MCF 10A (cell line): ENCODE measurements around the gene HECTD1. TPM values are rescaled to one million over a fixed set of nuclear protein-coding genes. Genes with fewer than 3 reads are reported as not detected.
"Not testable (repeated sequence)": the region's sequence is repeated elsewhere in the genome, so short reads cannot be mapped to it uniquely, and the experiment has no call there.

Experiments
- BruUV-seq: library from RNA; stranded (reverse); fragments of 400-500 nt; replicated peaks from 2 replicates; lab custom pipeline; 2021; lab: Mats Ljungman, UMichigan
- CTCF ChIA-PET: fragments of 300-600 bp; sonication (Branson Sonifier 250); formaldehyde crosslinking; extraction: SDS; loops from one replicate; lab custom pipeline; 2021; ENCODE audit warnings: antibody characterized with exemption, inconsistent platforms; lab: Yijun Ruan, JAX
- POLR2A ChIA-PET: fragments of 300-600, 350-650 bp; sonication (Branson Sonifier 250); formaldehyde crosslinking; extraction: SDS; loops from one replicate; lab custom pipeline; 2020; ENCODE audit warnings: antibody characterized with exemption, inconsistent platforms; lab: Yijun Ruan, JAX
- DNase-seq: peaks from one replicate; pipeline ENCODE4 v3.0.0-alpha.2; 2018; ENCODE audit not compliant: unreplicated experiment
- H3K27ac Mint-ChIP-seq: one replicate; pipeline ENCODE4 v1.8.0; 2022; ENCODE audit warnings: mild to moderate bottlenecking, low read depth, mixed read lengths; ENCODE audit not compliant: unreplicated experiment
- H3K27me3 Mint-ChIP-seq: one replicate; pipeline ENCODE4 v1.8.0; 2022; ENCODE audit warnings: mixed read lengths; ENCODE audit not compliant: insufficient read depth, unreplicated experiment
- H3K36me3 Mint-ChIP-seq: one replicate; pipeline ENCODE4 v1.8.0; 2022; ENCODE audit warnings: mild to moderate bottlenecking, moderate library complexity, mixed read lengths; ENCODE audit not compliant: insufficient read depth, unreplicated experiment
- H3K4me1 Mint-ChIP-seq: one replicate; pipeline ENCODE4 v1.8.0; 2022; ENCODE audit warnings: mixed read lengths; ENCODE audit not compliant: insufficient read depth, unreplicated experiment
- H3K4me3 Mint-ChIP-seq: one replicate; pipeline ENCODE4 v1.8.0; 2022; ENCODE audit warnings: mild to moderate bottlenecking, moderate library complexity, mixed read lengths; ENCODE audit not compliant: unreplicated experiment
- H3K9me3 Mint-ChIP-seq: one replicate; pipeline ENCODE4 v1.8.0; 2022; ENCODE audit warnings: mixed read lengths; ENCODE audit not compliant: unreplicated experiment
- CTCF ChIP-seq: fragments of 200-600 bp; IDR thresholded peaks from one replicate; pipeline ENCODE4 v1.8.0; 2022; ENCODE audit warnings: antibody characterized with exemption, mild to moderate bottlenecking; ENCODE audit not compliant: unreplicated experiment
- intact Hi-C: fragments of 100-400 bp; cut with micrococcal nuclease; formaldehyde crosslinking; loops from 2 replicates; pipeline ENCODE4 v1.14.1; 2022
- total RNA-seq: library from RNA; stranded (reverse); gene quantifications from 2 replicates; pipeline ENCODE4 v1.2.3, GENCODE V29; 2022

HECTD1 gene
- total RNA-seq, 1 experiment from 2014 or later, result 122 TPM

GRCh38 chr14:31194661-31195060 lies 12.9 kb downstream of the HECTD1 start:
- DNase-seq, result no peak
- no peak overlapping the region for H3K27ac Mint-ChIP-seq
- CTCF ChIA-PET, result no interaction called here
- TF ChIP-seq CTCF, result no peak
- BruUV-seq, result no TSS peak
- H3K9me3 Mint-ChIP-seq, result peaks cover under 1% of the 10 kb centered on the region
- intact Hi-C loops, result no loop called here
- H3K36me3 Mint-ChIP-seq, result peaks cover 49% of the 10 kb centered on the region
- no peaks in the 10 kb centered on the region for H3K27me3 Mint-ChIP-seq
- H3K4me1 Mint-ChIP-seq, result peaks cover 15% of the 10 kb centered on the region
- POLR2A ChIA-PET, result interaction anchor here (1.0 to 3.2 kb wide), 2 partner anchors 11 to 12 kb away, joined by 3 to 14 read pairs; no protein-coding TSS in a partner anchor
- no peak overlapping the region for H3K4me3 Mint-ChIP-seq

- no TSS peak for BruUV-seq
- Mint-ChIP-seq H3K27ac (no peak overlapping the region), H3K27me3 (no peaks in the 10 kb centered on the region), H3K4me3 (no peak overlapping the region), H3K9me3 (no peaks in the 10 kb centered on the region), H3K36me3 (peaks cover 44% of the 10 kb centered on the region), H3K4me1 (peaks cover 17% of the 10 kb centered on the region)
- DNase-seq, result no peak
- intact Hi-C loops, result no loop called here
- no peak for TF ChIP-seq CTCF
- CTCF ChIA-PET, result interaction anchor here (0.5 to 2.2 kb wide), 2 partner anchors 13 to 157 kb away, joined by 5 to 7 read pairs; partner anchors contain the start of gene HECTD1
- POLR2A ChIA-PET, result interaction anchor here (1.0 to 3.2 kb wide), 3 partner anchors 10 to 12 kb away, joined by 3 to 14 read pairs (median 6); no protein-coding TSS in a partner anchor
Observed at GRCh38 chr14:31194095-31194494, 13.5 kb downstream of the HECTD1 start.

- POLR2A ChIA-PET, result interaction anchor here (0.7 to 1.8 kb wide), 2 partner anchors 11 to 37 kb away, joined by 5 to 6 read pairs; no protein-coding TSS in a partner anchor
- peaks cover 18% of the 10 kb centered on the region for H3K4me1 Mint-ChIP-seq
Observed at GRCh38 chr14:31192544-31192943, 15.0 kb downstream of the HECTD1 start.

GRCh38 chr14:31190717-31191263 lies 16.8 kb downstream of the HECTD1 start:
- TF ChIP-seq CTCF, result no peak
- intact Hi-C loops, result no loop called here
- Mint-ChIP-seq H3K27ac (no peak overlapping the region), H3K36me3 (peaks cover 45% of the 10 kb centered on the region), H3K4me3 (no peak overlapping the region), H3K9me3 (no peaks in the 10 kb centered on the region), H3K4me1 (peaks cover 10% of the 10 kb centered on the region), H3K27me3 (no peaks in the 10 kb centered on the region)
- BruUV-seq, result no TSS peak
- CTCF ChIA-PET, result interaction anchor here (0.7 kb wide), 3 partner anchors 12 to 160 kb away, joined by 3 read pairs; no protein-coding TSS in a partner anchor
- no peak for DNase-seq
- POLR2A ChIA-PET, result interaction anchor here (0.6 kb wide), 1 partner anchor 1323 kb away, joined by 4 read pairs; no protein-coding TSS in a partner anchor

More at GRCh38 chr14:31192544-31192943, 15.0 kb downstream of the HECTD1 start:
- H3K27me3 Mint-ChIP-seq, BruUV-seq, DNase-seq, H3K27ac Mint-ChIP-seq, H3K9me3 Mint-ChIP-seq, intact Hi-C loops, H3K4me3 Mint-ChIP-seq: not testable (repeated sequence)
- peaks cover 35% of the 10 kb centered on the region for H3K36me3 Mint-ChIP-seq
- CTCF ChIA-PET, result interaction anchor here (0.6 to 2.2 kb wide), 2 partner anchors 15 to 1110 kb away, joined by 3 to 7 read pairs; partner anchors contain the start of gene HECTD1
